Stimulated activated CD4-positive, alpha-beta T cell treated with anti-CD3 and anti-CD28 coated beads, Interleukin-1b, Interleukin-23, amount 100 ng/mL, for 4 hours (primary cell): ENCODE results near the gene CAMK2A.

Source experiments
- DNase-seq, 2 donors: peaks; one replicate each; pipeline ENCODE4 v3.0.0-alpha.2; 2020; ENCODE audit warnings: low read depth in 2 of 2

CAMK2A gene

DNA sequence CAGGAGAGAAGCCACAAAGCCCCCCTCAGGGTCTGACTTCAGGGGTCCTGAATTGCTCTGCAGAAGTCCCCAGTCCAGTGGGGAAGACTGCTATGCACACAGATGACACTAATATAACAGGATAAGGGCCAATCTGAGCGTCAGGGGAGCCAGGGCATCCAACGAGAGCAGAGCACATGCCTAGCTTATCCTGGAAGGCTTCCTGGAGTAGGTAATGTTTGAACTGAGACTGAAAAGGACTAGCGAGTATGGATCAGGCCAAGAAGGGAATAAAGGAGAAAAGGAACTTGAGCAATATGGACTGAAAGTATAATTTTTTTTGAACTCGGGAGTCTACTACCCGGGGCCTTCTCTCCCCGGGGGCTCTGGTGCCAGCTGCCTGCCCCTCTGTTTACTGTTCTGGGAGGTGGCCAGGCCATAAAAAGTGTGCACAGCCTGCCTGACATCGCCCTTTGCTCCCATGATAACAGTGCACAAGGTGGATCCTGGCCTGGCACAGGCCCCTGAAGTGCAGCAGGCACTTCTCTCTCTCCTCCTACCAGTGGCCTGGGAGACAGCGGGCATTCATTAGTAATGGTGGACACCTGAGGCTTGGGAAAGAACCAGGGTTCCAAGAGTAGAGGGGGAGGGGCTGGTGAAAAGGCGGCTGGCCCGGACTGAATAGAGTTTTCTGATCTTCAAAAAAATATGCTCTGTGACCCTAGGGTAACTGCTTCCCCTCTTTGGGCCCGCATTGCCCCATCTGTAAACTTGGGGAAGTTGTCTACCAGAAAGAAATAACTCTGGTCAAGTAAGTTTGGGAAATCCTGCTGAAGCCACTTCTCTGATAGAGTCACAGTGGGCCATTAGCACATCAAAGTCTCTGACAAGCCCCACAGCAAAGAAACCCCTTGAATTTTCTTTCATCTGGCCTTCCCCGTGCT, 104.3 kb downstream of the CAMK2A start:
- DNase-seq: no peak

DNA sequence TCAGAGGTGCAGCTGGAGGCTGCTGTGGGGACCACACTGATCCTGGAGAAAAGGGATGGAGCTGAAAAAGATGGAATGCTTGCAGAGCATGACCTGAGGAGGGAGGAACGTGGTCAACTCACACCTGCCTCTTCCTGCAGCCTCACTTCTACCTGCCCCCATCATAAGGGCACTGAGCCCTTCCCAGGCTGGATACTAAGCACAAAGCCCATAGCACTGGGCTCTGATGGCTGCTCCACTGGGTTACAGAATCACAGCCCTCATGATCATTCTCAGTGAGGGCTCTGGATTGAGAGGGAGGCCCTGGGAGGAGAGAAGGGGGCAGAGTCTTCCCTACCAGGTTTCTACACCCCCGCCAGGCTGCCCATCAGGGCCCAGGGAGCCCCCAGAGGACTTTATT, 105.6 kb downstream of the CAMK2A start:
- no peak for DNase-seq

DNA sequence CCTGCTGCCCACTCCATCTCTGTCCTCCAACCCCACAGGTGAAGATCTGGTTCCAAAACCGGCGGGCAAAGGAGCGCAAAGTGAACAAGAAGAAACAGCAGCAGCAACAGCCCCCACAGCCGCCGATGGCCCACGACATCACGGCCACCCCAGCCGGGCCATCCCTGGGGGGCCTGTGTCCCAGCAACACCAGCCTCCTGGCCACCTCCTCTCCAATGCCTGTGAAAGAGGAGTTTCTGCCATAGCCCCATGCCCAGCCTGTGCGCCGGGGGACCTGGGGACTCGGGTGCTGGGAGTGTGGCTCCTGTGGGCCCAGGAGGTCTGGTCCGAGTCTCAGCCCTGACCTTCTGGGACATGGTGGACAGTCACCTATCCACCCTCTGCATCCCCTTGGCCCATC, 106.1 kb downstream of the CAMK2A start:
- DNase-seq: no peak

DNA sequence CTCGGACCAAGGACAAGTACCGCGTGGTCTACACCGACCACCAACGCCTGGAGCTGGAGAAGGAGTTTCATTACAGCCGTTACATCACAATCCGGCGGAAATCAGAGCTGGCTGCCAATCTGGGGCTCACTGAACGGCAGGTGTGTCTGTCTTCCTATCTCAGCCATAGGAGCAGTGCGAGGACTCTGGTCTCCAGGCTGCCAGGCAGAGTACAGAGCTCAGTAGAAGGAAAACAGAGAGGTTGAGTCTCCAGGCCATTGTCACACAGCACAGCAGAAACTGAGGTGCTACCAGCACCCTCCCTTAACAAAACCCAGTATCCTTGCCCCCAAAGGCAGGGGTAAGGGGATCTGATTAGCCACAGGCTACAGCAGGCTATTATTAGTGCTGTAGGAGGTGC, 106.8 kb downstream of the CAMK2A start:
- no peak for DNase-seq

DNA sequence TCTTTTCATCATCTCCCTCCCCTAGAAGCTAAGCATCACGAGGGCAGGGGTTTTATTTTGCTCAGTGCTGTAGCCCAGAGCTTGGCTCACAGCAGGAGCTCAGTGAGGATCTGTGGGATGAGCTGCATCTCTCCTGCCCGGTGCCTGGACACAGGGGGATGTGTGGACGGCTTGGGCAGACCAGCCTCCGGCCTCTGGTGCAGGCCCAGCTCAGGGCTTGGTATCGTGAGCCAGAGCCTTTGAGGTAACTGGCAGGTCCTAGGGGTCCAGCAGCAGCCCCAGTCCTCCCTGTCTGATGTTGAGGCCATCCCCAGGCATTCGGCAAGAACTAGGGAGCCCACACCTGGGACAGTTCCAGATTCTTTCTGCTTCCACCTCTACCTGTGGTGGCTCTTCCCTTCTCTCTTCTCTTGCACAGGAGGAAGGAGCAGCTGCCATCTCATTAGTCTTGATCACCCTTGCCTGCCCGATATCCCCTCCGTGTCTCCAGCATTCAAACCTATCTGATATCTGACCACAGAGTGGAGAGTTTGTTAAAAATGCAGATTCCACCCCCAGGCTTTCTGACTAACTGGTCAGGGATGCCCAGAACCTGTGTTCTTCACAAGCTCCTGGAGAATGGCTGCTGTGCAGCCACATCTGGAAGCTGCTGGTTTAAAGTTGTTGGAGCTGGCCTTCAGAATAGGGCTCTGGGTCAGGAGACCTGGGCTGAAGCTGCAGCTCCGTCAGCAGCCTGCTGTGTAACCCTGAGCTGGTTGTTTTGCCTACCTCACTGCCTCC, 107.6 kb downstream of the CAMK2A start:
- DNase-seq: no peak

DNA sequence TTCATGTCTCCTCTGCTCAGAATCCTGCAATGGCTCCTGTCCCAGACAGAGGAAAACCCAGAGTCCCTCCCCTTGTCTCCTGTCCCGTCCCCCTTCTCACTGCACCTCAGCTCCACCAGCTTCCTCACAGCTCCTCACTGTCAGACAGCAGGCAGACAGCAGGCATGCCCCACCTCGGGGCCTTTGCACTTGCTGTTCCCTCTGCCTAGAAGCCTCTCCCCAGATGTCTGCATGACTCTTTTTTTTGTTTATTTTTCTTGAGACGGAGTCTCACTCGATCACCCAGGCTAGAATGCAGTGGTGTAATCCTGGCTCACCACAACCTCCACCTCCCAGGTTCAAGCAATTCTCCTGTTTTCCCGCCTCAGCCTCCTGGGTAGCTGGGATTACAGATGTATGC, 108.5 kb downstream of the CAMK2A start:
- no peak for DNase-seq

DNA sequence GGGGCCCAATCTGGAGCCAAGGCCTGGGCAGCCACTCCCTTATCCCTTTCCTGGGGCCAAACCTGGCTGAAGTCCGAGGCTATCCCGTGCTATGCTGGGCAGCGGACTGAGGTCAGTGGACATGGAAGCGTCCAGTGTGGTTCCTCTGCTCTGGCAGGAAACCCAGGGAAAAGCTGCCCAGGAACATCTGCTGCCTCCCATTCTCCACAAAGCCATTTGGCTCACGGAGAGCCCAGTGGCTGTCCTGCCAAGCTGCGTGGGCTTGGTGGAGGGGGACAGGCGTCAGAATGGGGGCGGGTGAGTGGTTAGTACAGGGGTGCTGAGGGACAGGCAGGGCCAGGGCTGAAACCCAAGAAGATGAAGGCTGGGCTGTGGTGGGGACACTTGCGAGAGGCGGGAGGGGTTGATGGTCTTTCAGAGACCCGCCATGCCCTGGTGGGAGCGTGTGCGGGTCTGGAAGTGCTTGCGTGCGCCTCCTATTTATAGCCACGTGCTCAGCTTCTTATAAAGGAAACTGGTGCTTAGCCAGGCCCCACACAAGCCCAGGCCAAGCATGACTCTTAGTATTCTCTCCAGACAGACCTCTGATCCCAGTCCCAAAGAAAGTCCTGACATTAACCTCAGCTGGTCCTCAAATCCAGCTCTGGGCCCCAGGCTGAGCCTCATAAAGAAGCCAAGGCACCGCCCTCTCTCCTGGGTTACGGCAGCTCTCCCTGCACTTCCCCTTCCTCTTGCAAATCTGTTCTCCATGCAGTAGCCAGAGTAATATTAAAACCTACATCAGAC, 109.1 kb downstream of the CAMK2A start:
- no peak for DNase-seq

DNA sequence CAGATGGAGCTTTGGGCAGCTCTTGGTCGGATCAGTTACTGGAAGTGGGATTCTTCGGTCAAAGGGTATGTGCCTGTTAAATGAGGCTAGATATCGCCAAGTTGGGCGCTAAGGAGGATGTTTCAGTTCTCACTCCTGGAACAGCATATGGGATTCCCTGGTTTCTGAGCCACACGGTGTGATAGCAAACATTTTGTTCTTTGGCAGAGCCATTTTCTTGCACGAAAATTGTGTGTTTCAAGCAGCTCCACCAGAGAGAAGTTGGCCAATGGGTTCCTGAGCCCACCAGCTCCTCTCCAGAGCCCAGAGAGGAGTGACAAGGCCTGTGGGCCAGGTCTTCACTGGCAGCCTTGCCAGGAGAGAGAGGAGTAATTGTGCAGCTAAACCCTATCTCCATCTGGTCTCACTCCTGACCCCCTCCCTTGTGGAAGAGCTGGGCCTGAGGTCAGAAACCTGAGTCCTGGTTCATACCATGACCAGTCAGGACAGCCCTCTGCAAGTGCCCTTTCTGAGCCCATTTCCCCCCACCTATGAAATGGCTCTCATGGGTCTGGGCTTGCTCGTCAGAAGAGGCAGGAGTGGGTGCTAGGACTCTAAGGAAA, 110.5 kb downstream of the CAMK2A start:
- DNase-seq: no peak

DNA sequence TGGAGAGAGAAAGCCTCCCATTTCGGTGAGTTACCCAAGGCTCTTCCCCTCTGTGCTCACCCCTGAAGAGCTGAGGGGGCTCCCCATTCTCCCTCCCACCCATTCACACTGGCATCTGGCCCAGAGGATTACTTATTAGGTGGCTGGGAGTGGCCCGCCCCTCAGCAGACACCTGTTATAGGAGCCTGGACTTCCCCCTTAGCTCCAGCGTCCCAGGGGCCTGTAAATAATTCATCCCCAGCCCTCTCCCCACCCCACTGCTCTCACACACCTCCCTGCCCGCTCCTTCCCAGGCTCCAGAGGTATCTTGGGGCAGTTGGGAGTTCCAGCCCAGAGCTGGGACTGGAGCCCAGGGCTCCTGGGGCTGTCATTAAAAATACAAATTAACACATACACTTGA, 111.3 kb downstream of the CAMK2A start:
- no peak for DNase-seq

DNA sequence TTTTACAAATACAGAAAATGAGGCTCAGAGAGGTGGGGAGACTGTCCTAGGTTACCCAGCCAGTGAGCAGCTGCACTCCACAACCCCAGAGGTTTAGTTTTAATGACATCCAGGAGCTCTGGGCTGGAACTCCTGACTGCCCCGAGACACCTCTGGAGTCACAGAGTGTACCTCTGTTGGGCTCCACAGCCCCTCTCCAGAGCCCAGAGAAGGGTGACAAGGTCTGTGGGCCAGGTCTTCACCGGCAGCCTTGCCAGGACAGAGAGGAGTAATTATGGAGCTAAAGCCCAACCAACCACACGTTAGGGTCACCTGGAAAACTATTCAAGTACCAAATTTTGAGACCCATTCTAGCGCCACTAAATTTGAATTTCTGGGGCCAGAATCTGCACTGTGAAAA, 111.9 kb downstream of the CAMK2A start:
- DNase-seq: no peak

DNA sequence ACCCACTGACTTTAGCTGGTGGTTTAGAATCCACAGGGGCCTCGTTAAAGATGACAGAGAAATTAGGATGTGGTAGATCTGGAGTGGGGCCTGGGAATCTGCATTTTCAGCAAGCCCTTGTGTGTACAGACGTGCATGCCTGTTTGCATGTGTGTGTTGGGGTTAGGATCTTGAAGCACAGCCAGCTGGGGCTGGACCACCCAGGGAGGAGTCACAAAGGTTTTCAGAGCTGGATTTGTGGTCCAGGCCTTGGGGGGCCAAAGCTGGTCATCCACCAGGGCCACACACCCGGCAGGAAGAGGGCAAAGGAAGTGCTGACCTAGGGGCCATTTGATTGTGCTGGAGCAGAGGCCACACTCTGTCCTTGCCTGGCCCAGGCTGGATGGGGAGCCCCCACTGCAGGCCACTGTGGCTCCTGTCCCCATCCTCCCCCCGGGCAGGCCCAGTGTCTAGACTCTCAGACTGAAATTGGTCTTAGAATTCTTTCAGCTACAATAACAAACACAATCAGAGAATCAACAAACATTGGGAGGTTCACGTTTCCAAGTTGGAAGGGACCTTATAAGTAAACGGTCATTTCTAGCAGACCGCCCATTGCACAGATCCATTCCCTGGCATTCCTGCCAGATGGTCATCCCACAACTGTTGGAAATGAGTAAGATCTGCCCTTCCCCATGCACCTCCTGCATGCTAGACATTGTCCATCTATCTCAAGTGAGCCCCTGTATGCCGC, 112.7 kb downstream of the CAMK2A start:
- no peak for DNase-seq

DNA sequence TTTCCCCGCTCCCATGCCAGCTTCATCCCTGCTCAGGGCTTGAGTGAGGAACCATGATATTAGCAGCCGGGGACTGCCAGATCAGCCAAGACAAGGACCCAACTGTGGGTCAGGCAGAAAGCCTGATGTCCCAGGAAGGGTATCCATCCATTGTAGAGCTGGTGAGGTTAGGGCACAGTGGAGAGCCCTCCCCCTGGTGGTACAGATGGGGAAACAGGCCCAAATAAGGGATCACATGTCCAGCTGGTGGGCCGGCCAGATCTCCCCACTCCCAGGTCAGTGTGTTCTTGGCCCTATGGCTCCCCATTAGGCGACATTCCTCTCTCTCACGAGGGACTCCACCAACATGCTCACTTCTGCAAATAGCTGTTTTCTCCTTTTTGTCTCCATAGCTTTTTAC, 114.0 kb downstream of the CAMK2A start:
- DNase-seq: no peak

DNA sequence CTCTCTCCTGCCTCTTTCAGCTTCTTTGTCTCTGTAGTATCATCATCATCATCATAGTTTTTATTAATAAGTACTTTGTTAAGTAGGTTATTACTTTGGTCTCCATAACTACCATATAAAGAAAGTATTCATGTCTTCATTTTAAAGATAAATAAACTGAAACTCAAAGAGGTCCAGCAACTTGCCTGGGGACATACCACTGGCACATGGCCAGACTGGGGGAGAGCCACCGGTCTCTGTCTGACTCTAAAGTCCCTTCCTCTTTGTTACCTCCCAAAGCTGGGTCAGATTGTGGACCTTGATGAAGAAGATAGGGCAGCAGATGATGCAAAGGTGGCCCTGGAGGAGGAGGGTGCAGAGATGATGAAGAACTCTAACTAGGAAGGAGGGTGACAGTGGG, 114.5 kb downstream of the CAMK2A start:
- no peak for DNase-seq

DNA sequence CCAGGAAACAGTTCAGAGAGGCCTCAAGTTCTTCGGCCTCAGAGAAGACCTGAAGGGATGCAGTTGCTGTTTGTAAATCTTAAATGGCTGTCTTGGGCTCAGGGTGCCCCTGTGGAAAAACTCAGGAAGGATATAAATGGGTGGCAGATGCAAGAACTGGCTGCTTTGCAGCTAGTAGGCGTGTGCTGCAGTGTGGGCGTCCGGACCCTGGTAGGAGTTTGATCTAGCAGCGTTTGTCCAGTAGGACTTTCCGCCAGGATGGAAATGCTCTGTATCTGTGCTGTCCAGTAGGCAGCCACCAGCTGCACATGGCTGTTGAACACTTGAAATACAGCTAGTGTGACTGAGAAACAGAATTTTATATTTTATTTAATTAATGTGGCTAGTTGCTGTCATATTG, 115.3 kb downstream of the CAMK2A start:
- no peak for DNase-seq

DNA sequence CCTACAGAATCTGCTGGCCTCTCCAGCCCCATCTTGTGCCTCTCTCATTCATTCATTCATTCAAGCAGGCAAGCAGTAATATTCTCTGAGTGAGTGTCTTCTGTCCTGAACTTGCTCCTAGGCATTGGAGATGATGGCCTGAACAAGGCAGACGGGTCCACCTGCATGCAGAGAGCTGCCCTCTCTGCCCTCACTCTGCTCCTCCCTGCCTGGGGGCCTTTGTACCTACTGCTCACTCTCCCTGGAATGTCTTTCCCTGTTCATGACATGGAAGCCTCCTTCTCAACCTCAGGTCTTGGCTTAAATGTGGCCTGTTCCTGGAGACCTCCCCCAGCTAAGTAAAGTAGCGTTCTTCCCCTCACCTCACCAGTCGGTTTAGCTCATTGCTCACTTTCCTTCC, 116.4 kb downstream of the CAMK2A start:
- DNase-seq: no peak

DNA sequence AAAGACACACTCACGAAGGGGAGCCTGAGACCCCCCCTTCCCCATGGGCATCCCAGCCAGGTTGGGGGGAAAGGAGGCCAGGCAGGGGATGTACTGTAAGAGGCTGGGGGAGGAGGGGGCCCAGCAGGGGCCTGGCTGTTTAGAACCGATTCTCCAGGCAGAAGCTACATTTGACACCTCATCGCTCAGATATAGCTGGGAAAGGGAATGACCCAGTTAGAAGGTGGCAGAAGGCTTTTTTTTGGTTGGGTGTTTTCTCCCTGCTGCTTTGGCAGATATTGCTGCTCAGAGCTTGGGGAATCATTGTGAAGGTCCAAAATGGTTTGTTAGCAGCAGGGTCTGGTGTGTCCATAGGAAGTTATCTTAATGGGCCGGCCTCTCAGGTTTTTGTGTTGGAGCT, 117.0 kb downstream of the CAMK2A start:
- no peak for DNase-seq

DNA sequence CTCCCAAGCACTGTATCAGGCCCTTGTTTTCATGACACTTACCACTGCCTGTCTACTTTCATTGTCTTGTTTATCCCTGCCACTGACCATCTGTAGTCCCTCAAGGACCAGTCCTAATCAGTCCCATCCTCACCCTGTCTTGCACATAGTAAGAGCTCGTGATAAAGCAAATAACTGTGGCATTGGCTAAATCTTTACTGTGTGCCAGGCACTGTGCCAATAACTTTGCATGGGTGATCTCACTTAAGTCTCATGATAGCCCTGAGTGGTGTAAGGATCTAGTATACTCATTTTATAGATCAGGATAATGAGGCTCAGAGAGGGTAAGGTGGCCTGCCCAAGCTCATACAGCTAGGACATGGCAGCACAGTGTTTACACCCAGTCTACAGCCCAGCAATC, 117.4 kb downstream of the CAMK2A start:
- no peak for DNase-seq
